Measurements from ENCODE around the gene CES4A.
"Not testable (repeated sequence)": the region's sequence is repeated elsewhere in the genome, so short reads cannot be mapped to it uniquely, and the experiment has no call there.

The CES4A gene

GRCh38 chr16:66988197-66988788 is at the start of gene CES4A:
Gene CES4A, plus strand, starts transcription at chr16:66988589. Its CDS starts 184 bp downstream, at chr16:66988773.
- DNase-seq (ENCODE audit: low read depth in 4 of 4, low spot score in 1 of 4), result no peak

- DNase-seq (ENCODE audit: low read depth in 4 of 4, low spot score in 1 of 4), result no peak
Observed at GRCh38 chr16:66939366-66939765, 49.0 kb upstream of the CES4A start.

- DNase-seq (ENCODE audit: low read depth in 4 of 4, low spot score in 1 of 4), result no peak
Observed at GRCh38 chr16:66940236-66940635, 48.2 kb upstream of the CES4A start.

- DNase-seq (ENCODE audit: low read depth in 4 of 4, low spot score in 1 of 4), result no peak
Observed at GRCh38 chr16:66942981-66943380, 45.4 kb upstream of the CES4A start.

- DNase-seq (ENCODE audit: low read depth in 4 of 4, low spot score in 1 of 4), result no peak
Observed at GRCh38 chr16:66943426-66944053, 44.8 kb upstream of the CES4A start.

- no peak for DNase-seq (ENCODE audit: low read depth in 4 of 4, low spot score in 1 of 4)
Observed at GRCh38 chr16:66944054-66944441, 44.3 kb upstream of the CES4A start.

- not testable (repeated sequence) for DNase-seq (ENCODE audit: low read depth in 4 of 4, low spot score in 1 of 4)
Observed at GRCh38 chr16:66944971-66945370, 43.4 kb upstream of the CES4A start.

- no peak for DNase-seq (ENCODE audit: low read depth in 4 of 4, low spot score in 1 of 4)
Observed at GRCh38 chr16:66945939-66946338, 42.5 kb upstream of the CES4A start.

- DNase-seq (ENCODE audit: low read depth in 4 of 4, low spot score in 1 of 4), result no peak
Observed at GRCh38 chr16:66946541-66946940, 41.8 kb upstream of the CES4A start.

- DNase-seq (ENCODE audit: low read depth in 4 of 4, low spot score in 1 of 4), result no peak
Observed at GRCh38 chr16:66946974-66947301, 41.5 kb upstream of the CES4A start.

- DNase-seq (ENCODE audit: low read depth in 4 of 4, low spot score in 1 of 4), result peak; percentile 68 to 78 (median 70)
Observed at GRCh38 chr16:66947302-66948065, 40.9 kb upstream of the CES4A start.

GRCh38 chr16:66948134-66948836 is 40.1 kb upstream of the CES4A start:
- DNase-seq (ENCODE audit: low read depth in 4 of 4, low spot score in 1 of 4), result no peak

GRCh38 chr16:66948837-66949225 is 39.6 kb upstream of the CES4A start:
- DNase-seq (ENCODE audit: low read depth in 4 of 4, low spot score in 1 of 4), result no peak

- no peak for DNase-seq (ENCODE audit: low read depth in 4 of 4, low spot score in 1 of 4)
Observed at GRCh38 chr16:66949472-66949871, 38.9 kb upstream of the CES4A start.

GRCh38 chr16:66950437-66950836 is 38.0 kb upstream of the CES4A start:
- no peak for DNase-seq (ENCODE audit: low read depth in 4 of 4, low spot score in 1 of 4)

- no peak for DNase-seq (ENCODE audit: low read depth in 4 of 4, low spot score in 1 of 4)
Observed at GRCh38 chr16:66950971-66951790, 37.2 kb upstream of the CES4A start.

- no peak for DNase-seq (ENCODE audit: low read depth in 4 of 4, low spot score in 1 of 4)
Observed at GRCh38 chr16:66952430-66953110, 35.8 kb upstream of the CES4A start.

- DNase-seq (ENCODE audit: low read depth in 4 of 4, low spot score in 1 of 4), result no peak
Observed at GRCh38 chr16:66953462-66954096, 34.8 kb upstream of the CES4A start.

- peak; percentile 39 to 69 (median 65) for DNase-seq (ENCODE audit: low read depth in 4 of 4, low spot score in 1 of 4)
Observed at GRCh38 chr16:66954097-66954659, 34.2 kb upstream of the CES4A start.
